GM21360 (cell line): ENCODE results near the gene WDR37.
A peak's percentile ranks its signal among the peaks of the same experiment; 100 is the strongest.
"Not testable (repeated sequence)": the region's sequence is repeated elsewhere in the genome, so short reads cannot be mapped to it uniquely, and the experiment has no call there.

ENCODE experiments used
- ATAC-seq: cut with Tn5 transposase; IDR thresholded peaks from one replicate; pipeline ENCODE4 v1.9.1; 2021; ENCODE audit warnings: mild to moderate bottlenecking, moderate library complexity; ENCODE audit not compliant: unreplicated experiment

WDR37 gene, protein sequence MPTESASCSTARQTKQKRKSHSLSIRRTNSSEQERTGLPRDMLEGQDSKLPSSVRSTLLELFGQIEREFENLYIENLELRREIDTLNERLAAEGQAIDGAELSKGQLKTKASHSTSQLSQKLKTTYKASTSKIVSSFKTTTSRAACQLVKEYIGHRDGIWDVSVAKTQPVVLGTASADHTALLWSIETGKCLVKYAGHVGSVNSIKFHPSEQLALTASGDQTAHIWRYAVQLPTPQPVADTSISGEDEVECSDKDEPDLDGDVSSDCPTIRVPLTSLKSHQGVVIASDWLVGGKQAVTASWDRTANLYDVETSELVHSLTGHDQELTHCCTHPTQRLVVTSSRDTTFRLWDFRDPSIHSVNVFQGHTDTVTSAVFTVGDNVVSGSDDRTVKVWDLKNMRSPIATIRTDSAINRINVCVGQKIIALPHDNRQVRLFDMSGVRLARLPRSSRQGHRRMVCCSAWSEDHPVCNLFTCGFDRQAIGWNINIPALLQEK

DNA sequence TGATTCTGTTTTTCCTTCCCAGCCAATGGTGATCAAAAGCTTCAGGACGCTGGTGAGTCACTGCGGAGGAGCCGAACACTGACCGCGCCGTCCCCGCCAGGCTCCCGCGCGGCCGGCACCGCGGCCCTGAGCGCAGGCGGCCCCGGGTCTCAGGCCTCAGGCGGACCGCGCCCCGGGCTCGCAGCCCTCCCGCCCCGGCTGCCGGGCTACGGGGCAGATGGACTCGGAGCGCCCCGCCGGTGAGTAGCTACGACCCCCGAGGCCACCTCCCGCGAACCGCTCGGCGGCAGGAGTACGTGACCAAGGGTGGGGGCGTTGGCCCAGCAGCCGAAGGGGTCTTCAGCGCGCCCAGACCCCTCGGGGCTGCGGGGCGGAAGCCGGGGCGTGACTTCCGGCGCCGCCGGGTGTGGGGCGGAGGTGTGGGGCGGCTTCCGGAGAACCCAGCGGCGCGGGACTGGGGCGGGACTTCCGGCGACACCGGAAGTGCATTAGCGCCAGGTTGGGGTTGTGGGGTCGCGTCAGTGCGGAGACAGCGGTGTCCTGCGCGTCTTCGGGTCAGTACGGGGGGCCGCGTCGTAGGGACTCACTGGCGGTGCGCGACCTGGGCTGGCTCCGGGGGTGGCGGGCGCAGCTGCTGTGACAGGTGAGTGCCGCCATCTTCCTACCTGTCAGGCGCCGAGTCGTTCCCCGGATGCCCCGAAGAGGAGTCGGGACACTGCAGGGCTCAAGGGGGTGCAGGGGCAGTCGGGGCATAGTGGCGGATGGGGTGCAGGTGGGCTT, at the start of gene WDR37:
TSS of gene WDR37 (plus strand) at position 60 of the 780 bp plus-strand sequence. CDS start 15,771 bp downstream, outside the sequence.
- peak; percentile 87 for ATAC-seq

DNA sequence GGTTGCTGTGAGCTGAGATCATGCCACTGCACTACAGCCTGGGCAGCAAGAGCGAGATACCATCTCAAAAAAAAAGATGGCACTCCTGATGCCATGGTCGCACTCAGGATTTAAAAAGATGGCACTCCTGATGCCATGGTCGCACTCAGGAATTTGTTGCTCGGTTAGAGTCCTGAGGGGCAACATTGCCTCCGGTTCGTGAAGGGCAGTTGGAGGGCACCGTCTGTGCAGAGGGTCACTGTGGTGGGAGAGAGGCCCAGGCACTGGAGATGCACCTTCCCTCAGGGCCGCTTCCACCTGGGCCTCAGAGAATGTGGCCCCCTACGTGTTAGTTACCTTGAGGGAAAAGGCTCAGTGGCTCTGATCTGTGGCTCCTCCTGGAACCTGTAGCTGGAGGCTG, 49.6 kb upstream of the WDR37 start:
- no peak for ATAC-seq

DNA sequence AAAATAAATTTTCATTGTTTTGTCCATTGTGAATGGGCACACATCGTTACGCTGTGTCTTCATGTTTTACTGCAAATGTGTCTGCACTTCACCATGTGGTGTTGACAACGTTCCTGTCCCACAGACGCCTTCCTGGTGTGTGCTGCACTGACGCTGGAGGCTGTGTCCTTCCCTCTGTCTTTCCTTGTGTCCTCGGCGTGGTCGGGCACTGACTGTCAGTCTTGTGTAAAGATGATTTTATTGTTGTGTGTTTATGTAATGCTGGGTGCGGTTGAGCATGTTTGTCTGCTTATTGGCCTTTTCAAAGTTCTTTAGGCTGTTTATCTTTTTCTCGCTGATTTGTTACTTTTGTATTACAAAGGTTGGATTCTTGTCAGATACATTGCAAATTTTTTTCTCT, 48.6 kb upstream of the WDR37 start:
- ATAC-seq, result no peak

DNA sequence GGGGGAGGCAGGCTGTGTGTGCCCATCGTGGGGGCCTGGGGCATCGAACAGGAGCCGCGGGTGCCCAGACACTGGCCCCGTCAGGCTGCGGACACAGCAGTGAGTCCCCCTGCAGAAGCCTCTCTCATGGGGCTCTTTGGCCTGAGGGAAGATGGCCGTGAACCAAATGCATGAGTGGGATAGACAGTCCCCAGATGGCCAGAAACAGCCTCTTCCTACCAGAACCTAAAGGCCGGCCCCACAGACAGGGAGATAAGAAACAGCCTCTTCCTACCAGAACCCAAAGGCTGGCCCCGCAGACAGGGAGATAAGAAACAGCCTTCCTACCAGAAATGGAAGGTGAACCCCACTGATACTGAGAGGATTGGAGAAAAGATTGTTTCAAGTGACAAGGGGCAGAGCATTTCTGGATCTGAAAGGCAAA, 47.1 kb upstream of the WDR37 start:
- no peak for ATAC-seq

DNA sequence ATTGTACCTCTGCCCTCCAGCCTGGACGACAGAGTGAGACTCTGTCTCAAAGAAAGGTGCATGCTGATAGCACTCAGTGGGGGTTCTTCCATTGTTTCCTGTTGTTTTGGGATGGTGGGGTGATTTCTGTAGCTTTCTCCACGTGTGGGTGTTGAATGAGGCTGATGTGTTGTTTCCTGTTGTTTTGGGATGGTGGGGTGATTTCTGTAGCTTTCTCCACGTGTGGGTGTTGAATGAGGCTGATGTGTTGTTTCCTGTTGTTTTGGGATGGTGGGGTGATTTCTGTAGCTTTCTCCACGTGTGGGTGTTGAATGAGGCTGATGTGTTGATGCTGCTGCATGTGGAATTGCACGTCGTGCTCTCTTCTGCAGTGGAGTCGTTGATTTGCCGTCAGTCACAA, 46.2 kb upstream of the WDR37 start:
- ATAC-seq, result not testable (repeated sequence)

DNA sequence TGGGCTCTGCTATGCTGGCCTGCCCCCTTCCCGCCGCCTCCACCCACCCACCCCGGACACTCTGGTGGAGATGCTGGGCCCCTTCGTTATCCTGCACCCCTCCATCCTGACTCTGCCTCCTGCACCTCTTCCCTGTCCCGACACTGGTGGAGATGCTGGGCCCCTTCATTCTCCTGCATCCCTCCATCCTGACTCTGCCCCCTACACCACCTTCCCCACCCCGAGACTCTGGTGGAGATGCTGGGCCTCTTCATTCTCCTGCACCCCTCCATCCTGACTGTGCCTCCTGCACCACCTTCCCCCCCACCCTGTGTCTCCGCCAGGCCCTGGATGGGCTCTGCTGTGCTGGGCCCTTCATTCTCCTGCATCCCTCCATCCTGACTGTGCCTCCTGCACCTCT, 45.5 kb upstream of the WDR37 start:
- no peak for ATAC-seq

DNA sequence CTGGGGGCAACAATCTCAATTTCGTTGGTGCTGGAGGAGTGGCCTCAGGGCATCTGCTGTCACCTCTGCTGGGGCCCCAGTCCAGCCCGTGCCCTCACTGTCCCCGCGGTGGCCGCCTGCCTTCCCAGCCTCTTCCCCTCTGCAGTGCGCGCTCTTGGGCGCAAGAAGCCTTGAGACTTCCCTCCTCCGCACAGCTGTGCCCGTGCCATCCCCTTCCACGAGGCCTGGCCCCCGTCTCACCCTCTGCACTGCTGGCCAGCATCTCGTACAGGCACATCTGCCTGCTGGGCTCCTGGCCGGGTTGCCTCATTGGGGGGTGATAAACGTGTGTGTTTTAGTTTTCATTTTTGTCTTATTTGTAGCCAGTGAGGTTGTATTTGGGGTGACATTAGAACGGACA, 44.5 kb upstream of the WDR37 start:
- no peak for ATAC-seq

DNA sequence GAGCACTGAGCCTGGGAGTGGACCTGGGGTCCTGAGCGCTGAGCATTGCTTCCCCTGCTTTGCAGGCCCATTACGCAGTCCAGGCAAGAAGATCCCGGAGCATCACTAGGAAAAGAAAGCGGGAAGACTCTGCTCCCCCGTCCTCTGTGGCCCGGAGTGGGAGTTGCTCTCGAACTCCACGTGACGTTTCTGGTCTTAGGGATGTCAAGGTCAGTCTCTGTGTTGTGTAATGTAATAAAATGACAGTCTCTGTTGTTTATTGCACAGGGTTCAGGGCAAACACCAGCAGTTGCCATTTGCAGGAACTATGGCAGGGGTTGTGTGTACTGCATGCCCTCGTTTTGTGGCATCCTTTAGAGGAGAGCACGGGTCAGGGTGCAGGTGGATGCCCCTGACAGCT, 40.5 kb upstream of the WDR37 start:
- ATAC-seq, result no peak

DNA sequence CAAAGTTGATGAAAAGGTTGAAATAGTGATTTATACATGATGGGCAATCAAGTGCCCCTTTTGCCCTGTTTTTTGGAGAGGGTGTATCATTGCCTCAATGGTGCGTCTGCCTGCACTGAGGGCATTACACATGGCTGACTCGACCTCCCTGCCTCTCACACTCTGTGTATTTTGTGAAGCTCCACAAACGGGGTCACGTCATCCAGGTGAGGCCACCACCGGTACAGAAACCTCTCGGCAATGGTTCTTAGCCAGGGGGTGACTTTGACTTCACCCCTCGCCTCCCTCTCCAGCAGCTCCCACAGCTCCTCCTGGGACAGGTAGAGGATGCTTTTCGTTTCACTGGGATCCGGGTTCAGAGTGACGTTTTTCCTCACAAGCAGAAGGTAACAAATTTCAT, 36.8 kb upstream of the WDR37 start:
- no peak for ATAC-seq

DNA sequence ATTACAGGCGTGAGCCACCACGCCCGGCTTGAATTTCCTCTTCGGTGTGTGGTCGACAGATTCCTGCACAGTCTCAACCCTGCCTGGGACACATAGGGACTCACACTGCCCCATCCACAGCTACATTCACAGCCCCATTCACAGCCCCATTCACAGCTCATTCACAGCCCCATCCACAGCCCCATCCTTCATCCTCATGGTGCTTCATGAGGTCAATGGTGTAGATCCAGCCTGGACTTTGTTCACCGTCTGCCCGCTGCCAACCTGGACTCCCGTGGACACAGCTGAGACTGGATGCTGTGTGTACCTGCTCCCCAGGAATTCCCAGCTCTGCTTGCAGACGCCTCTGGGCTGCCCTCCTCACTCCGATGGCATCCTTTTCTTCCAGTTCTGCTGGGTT, 35.7 kb upstream of the WDR37 start:
- no peak for ATAC-seq

DNA sequence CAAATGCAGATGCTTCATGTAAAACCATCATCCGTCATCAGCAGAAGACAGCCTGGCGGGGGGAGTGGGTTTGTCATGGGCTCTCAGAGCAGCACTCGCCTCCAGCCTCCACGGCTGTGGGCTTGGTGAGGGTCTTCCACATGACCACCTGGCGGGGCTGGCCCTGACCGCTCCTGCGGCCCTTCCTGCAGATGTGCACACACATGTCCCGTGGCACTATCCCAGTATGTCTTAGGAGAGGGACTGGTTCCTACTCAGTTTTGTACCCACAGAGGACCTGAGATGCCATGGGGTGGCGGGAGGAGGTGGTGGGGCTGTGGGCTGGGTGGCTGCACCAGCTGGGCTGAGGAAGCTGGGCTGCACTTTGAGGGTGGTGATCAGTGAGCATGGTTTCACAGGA, 35.2 kb upstream of the WDR37 start:
- no peak for ATAC-seq

DNA sequence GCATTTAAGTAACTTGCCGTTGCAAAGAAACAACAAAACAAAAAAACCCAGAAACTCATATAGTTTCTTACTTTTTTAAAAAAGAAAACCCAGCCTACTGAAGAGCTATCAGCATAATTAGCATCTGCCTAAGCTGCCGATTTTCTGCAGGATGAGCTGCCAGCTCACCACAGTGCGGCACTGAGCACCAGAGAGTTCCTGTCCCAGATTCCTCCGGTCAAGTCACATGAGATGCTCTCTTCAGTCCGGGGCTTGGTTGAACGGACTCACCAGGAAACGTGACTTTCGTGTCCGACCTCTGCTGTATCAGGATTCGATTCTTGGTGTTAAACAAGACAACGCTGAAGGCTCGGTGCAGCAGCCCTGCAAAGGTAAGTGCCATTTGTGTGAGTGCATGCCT, 33.8 kb upstream of the WDR37 start:
- ATAC-seq, result no peak

DNA sequence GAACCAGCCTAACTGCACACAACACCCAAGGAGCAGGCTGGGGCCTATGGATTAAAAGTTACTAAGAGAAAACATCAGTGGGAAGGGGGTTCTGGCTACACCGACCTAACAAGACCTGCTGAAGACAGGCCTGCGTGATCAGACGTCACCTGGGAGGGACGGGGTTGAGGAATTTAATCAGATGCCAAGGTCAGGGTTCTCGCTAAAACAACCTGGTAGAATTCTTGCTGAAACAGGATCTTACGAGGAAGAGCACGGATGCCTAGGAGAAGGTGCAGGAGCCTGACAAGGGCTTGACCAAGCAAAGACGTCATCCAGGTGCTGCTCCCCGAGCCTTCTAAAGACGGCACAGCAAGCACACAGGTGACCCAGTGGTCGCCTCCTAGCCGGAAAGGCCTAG, 32.1 kb upstream of the WDR37 start:
- ATAC-seq, result no peak

DNA sequence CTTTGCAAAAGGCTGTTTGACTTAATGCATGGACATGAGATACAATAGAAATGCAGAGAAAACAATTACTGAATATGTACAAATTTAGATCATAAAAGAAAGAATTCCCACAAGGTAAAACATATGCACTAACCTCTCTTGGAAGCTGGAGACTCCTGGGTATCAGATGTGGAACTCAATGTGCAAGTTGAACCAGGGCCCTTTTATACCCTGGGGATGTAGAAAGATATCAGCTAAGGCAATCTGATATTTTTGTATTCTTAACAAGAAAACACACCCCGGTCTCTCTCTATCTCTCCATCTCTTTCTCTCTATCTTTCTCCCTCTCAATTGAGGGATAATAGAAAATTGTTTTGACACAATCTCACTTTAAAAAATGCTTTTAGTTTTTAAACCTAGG, 30.5 kb upstream of the WDR37 start, which contains the start of gene IDI2:
TSS of gene IDI2 (minus strand) at position 177 of the 400 bp plus-strand sequence. CDS start 1,136 bp downstream, outside the sequence.
- no peak for ATAC-seq

DNA sequence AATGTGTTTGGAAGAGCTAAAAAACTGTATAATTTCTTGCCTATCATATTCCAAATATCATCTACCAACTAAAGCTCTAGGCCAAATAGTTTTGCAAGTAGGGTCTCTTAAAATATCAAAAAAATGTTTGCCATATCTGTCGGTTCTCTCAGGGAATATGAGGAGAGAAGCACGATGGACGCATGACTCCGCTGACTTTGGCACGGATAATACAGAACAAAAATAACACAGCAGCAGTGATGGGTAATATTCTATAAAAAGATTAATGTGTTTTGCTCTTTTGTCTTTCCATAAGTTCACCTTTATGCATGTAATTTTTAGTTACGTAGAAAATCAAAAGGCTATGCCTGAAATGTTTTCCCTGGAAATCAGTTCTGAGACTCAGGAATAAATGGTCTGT, 29.6 kb upstream of the WDR37 start:
- ATAC-seq, result no peak

DNA sequence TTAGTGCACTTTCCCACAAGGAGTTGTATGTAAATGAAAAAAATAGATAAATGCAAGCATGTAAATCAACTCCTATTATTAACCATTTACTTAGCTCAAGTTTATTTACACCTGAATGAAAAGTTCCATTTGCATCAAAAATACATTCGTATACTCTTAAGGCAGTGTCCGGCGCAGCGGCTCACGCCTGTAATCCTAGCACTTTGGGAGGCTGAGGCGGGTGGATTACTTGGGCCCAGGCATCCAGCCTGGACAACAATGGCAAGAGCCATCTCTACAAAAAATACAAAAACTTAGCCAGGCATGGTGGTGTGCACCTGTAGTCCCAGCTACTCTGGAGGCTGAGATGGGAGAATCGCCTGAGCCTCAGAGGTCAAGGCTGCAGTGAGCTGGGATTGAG, 26.3 kb upstream of the WDR37 start:
- ATAC-seq, result no peak

DNA sequence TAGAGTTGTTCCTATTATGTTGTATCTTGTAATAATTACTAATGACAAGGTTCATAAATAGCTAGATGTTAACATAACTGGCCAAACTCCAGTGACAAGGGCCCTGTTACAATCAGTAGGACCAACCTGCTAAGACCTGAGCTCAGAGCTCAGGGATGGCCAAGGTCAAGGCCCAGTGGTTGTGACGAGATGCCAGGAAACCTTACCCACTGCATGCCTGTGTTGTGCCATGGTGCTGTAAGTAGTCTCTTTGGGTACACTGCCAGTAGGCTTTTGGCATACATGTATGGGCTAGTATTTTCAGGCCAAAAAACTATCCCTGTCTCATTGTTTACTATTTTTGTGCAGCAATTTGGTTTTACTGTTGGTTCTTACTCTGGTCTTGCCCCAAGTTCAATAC, 22.6 kb upstream of the WDR37 start:
- ATAC-seq, result no peak

DNA sequence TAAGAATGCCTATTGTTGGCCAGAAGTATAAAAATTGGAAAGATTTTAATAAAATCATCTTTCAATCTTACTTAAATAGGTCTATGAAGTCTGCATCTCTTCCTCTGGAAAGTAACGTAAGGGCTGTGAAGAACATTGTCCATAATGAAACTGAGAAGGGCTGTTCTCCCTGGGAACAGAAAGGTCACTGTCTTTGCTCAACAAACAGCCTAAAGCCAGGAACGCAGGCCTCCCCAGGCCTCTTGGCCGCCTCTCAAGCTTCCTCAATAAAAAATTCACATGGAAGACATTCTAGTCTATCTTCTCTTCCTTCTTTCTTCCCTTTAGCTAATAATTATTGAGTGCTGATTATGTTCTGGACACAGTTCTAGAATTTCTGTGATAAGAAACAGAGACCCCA, 21.4 kb upstream of the WDR37 start:
- no peak for ATAC-seq

DNA sequence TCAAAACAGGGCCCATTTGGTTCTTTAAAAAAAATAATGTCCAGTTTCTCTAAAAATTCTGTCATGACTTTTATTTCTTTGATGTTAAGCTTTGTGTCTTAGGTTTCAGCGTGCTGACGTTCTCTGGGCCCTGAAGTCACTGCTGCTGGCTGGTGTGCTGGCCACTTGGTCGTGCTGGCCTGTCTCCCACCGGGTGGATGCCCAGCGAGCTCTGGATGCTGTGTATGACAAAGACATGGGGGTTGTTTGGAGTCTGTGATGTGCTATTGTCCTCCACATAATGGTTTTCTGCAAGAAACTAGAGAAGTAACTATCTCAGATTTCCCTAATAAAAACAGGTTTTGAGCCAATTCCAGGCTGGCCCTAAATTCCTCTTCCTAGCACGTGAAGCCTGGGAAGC, 21.0 kb upstream of the WDR37 start:
- no peak for ATAC-seq

DNA sequence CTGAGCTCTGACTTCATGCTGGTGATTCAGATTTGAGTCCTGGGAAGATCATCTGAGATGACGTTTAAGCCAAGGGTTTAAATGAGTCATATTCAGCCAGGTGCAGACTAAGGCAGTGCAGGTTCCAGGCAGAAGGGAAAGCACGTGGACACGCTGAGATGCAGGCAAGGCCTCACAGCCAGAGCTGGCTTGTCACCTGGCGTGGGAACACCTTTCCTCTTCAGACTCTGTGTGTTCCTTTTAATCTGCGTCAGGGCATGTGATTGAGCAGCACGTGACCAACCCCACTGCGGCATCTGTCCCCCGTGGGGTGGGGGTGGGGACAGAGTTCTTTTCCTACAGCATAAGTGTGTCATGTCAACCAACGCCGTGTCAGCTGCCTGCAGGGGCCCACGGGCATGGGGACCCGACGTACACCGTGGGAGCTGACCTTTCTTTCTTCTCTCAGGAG, 19.8 kb upstream of the WDR37 start:
- peak; percentile 91 for ATAC-seq

DNA sequence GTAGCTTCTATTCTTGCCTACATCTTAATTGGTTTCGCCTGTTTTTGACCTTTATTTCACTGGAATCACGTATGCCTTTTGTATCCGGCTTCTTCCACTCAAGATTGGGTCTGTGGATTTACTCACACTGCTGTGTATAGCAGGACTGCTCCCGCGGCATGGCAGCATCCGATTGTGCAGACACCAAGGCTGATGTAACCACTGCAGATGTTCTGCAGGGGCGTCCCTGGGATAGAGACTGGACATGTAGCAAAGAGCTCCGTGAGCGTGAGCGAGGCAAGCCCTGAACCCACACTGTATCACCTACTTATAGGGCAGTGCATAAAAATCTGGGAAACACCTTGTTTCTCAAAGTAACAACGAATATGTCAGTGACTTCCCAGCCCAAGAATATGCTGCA, 19.1 kb upstream of the WDR37 start:
- ATAC-seq, result no peak

DNA sequence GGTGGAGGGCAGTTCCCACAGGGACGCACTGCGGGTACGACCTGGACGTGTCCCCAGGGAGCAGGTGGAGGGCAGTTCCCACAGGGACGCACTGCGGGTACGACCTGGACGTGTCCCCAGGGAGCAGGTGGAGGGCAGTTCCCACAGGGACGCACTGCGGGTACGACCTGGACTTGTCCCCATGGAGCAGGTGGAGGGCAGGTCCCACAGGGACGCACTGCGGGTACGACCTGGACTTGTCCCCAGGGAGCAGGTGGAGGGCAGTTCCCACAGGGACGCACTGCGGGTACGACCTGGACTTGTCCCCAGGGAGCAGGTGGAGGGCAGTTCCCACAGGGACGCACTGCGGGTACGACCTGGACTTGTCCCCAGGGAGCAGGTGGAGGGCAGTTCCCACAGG, 17.4 kb upstream of the WDR37 start:
- ATAC-seq, result not testable (repeated sequence)
